Measurements from ENCODE around the gene ARHGAP26.

Gene ARHGAP26

GRCh38 chr5:143218517-143219170 lies 448.5 kb downstream of the ARHGAP26 start:
- peaks cover 100% of the 10 kb centered on the region for H3K4me1 ChIP-seq (ENCODE audit: control insufficient read depth, low read length)
- H3K27ac ChIP-seq (ENCODE audit: low read depth, low read length), result peak overlapping the region; percentile 7; the same call in 1 of the 2 replicates

DNA sequence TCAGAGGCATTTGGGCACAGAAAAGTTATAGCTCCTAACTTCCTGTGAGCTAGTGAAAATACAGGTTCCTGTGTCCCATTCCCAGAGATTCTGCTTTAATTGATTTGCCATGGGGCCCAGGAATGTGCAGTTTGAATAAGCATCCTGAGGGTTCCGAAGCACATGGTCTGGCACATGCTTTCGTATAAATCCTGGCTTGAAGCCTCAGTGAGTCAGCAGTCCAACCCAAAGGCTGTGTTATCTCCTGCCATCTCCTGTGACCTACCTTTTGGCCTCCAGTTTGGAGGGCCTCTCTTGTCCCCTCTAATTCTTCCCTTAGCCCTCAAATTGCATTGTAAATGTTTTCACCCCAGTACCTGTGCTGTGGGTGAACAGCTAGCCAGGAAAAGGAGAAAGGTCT lies 449.5 kb downstream of the ARHGAP26 start:
- TF ChIP-seq EZH2phosphoT487 (IDR thresholded peaks at IDR 0.05; ENCODE audit: borderline replicate concordance, low read length), result no peak
- no peak for TF ChIP-seq CTCF (IDR thresholded peaks at IDR 0.05; ENCODE audit: low read depth, low read length, poor library complexity, severe bottlenecking)
- H3K27me3 ChIP-seq (ENCODE audit: control insufficient read depth, low read length), result no peaks in the 10 kb centered on the region
- peaks cover 92% of the 10 kb centered on the region for H3K4me1 ChIP-seq (ENCODE audit: control insufficient read depth, low read length)
- no peaks in the 10 kb centered on the region for H4K20me1 ChIP-seq (ENCODE audit: control insufficient read depth, insufficient read depth, low read depth, low read length)
- H3K36me3 ChIP-seq (ENCODE audit: control insufficient read depth, low read length), result peaks cover 14% of the 10 kb centered on the region; the same call in 1 of the 2 replicates
- no peaks in the 10 kb centered on the region for H3K9me2 ChIP-seq (replicated peaks; ENCODE audit: control insufficient read depth, low read length)
- H3F3A ChIP-seq (ENCODE audit: control insufficient read depth, insufficient read depth), result peaks cover 19% of the 10 kb centered on the region
- H3K27ac ChIP-seq (ENCODE audit: low read depth, low read length), result peak overlapping the region; percentile 96
- H3K9me3 ChIP-seq (ENCODE audit: control insufficient read depth, insufficient read depth, low read length), result no peaks in the 10 kb centered on the region
- peak overlapping the region; percentile 83 for H3K4me2 ChIP-seq (ENCODE audit: low read length)
- H3K79me2 ChIP-seq (ENCODE audit: control insufficient read depth, low read length), result no peaks in the 10 kb centered on the region
- H3K4me3 ChIP-seq (ENCODE audit: low read length), result no peak overlapping the region

More at GRCh38 chr5:143218517-143219170, 448.5 kb downstream of the ARHGAP26 start:
- Histone ChIP-seq H3K27me3 (ENCODE audit: control insufficient read depth, low read length) (no peaks in the 10 kb centered on the region), H3K4me3 (ENCODE audit: low read length) (no peak overlapping the region), H3K36me3 (ENCODE audit: control insufficient read depth, low read length) (peaks cover 13% of the 10 kb centered on the region; the same call in 1 of the 2 replicates), H3K79me2 (ENCODE audit: control insufficient read depth, low read length) (no peaks in the 10 kb centered on the region), H4K20me1 (ENCODE audit: control insufficient read depth, insufficient read depth, low read depth, low read length) (no peaks in the 10 kb centered on the region), H3F3A (ENCODE audit: control insufficient read depth, insufficient read depth) (peaks cover 19% of the 10 kb centered on the region), H3K4me2 (ENCODE audit: low read length) (peak overlapping the region; percentile 19), H3K9me2 (replicated peaks; ENCODE audit: control insufficient read depth, low read length) (no peaks in the 10 kb centered on the region), H3K9me3 (ENCODE audit: control insufficient read depth, insufficient read depth, low read length) (no peaks in the 10 kb centered on the region)
- no peak for TF ChIP-seq CTCF (IDR thresholded peaks at IDR 0.05; ENCODE audit: low read depth, low read length, poor library complexity, severe bottlenecking)
- TF ChIP-seq EZH2phosphoT487 (IDR thresholded peaks at IDR 0.05; ENCODE audit: borderline replicate concordance, low read length), result no peak

DNA sequence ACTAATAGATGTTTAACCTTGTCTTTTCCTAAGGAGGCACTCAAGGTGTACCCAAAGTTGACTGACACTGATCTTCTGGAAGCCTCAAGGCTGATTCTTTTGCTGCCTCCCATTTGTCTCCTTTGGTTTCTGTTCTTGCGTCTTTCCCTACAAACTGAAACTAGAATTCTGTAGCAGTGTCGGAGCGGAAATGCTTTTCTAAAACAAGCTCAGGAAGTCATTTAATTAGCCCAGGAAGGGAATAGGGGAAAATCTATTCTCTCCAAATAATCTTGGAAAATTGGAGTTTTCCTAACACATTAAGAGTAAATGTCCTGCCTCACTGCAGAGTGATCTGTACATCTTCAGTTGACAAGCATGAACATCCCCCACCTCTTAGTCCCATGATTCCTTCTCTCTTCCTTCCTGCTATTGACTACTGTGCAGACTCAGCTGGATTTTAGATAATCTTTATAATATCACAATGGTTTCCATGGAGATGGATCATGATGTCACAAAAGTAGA lies 450.6 kb downstream of the ARHGAP26 start:
- Histone ChIP-seq H3F3A (ENCODE audit: control insufficient read depth, insufficient read depth) (peaks cover 13% of the 10 kb centered on the region), H3K79me2 (ENCODE audit: control insufficient read depth, low read length) (no peaks in the 10 kb centered on the region), H3K4me3 (ENCODE audit: low read length) (peak overlapping the region; percentile 66), H3K4me2 (ENCODE audit: low read length) (peak overlapping the region; percentile 83), H4K20me1 (ENCODE audit: control insufficient read depth, insufficient read depth, low read depth, low read length) (no peaks in the 10 kb centered on the region), H3K27ac (ENCODE audit: low read depth, low read length) (peak overlapping the region; percentile 96), H3K9me3 (ENCODE audit: control insufficient read depth, insufficient read depth, low read length) (no peaks in the 10 kb centered on the region), H3K36me3 (ENCODE audit: control insufficient read depth, low read length) (peaks cover 14% of the 10 kb centered on the region; the same call in 1 of the 2 replicates), H3K27me3 (ENCODE audit: control insufficient read depth, low read length) (no peaks in the 10 kb centered on the region), H3K9me2 (replicated peaks; ENCODE audit: control insufficient read depth, low read length) (no peaks in the 10 kb centered on the region), H3K4me1 (ENCODE audit: control insufficient read depth, low read length) (peaks cover 81% of the 10 kb centered on the region)
- no peak for TF ChIP-seq CTCF (IDR thresholded peaks at IDR 0.05; ENCODE audit: low read depth, low read length, poor library complexity, severe bottlenecking)
- TF ChIP-seq EZH2phosphoT487 (IDR thresholded peaks at IDR 0.05; ENCODE audit: borderline replicate concordance, low read length), result no peak

All from DOHH2 (cell line).